Inflammatory macrophage treated with lipopolysaccharide for 4 hours (primary cell): ENCODE measurements around the gene SEC14L1.

Experiments used
- DNase-seq: peaks from one replicate; pipeline ENCODE4 v3.0.0-alpha.2; 2020

SEC14L1 gene

GRCh38 chr17:77164483-77165091, 23.8 kb downstream of the SEC14L1 start:
- DNase-seq, result no peak

- DNase-seq, result no peak
Observed at GRCh38 chr17:77165577-77165976, 24.8 kb downstream of the SEC14L1 start.

- DNase-seq, result no peak
Observed at GRCh38 chr17:77167472-77168306, 26.9 kb downstream of the SEC14L1 start.

GRCh38 chr17:77173104-77173503, 32.3 kb downstream of the SEC14L1 start:
- no peak for DNase-seq

GRCh38 chr17:77174928-77175661, 34.3 kb downstream of the SEC14L1 start:
- DNase-seq, result no peak

- no peak for DNase-seq
Observed at GRCh38 chr17:77177002-77177741, 36.4 kb downstream of the SEC14L1 start.

- DNase-seq, result no peak
Observed at GRCh38 chr17:77178050-77178449, 37.3 kb downstream of the SEC14L1 start.

GRCh38 chr17:77178563-77178962, 37.8 kb downstream of the SEC14L1 start:
- no peak for DNase-seq

GRCh38 chr17:77180503-77181357, 40.0 kb downstream of the SEC14L1 start:
- no peak for DNase-seq

- DNase-seq, result peak; percentile 75
Observed at GRCh38 chr17:77182205-77183172, 41.7 kb downstream of the SEC14L1 start.

GRCh38 chr17:77184474-77184873, 43.7 kb downstream of the SEC14L1 start:
- no peak for DNase-seq

- no peak for DNase-seq
Observed at GRCh38 chr17:77185137-77185536, 44.4 kb downstream of the SEC14L1 start.

GRCh38 chr17:77186141-77186604, 45.4 kb downstream of the SEC14L1 start:
- no peak for DNase-seq

- DNase-seq, result no peak
Observed at GRCh38 chr17:77188084-77189066, 47.6 kb downstream of the SEC14L1 start.

- peak; percentile 31 for DNase-seq
Observed at GRCh38 chr17:77189148-77189547, 48.4 kb downstream of the SEC14L1 start.

GRCh38 chr17:77190576-77190975, 49.8 kb downstream of the SEC14L1 start:
- DNase-seq, result no peak

GRCh38 chr17:77191244-77191643, 50.5 kb downstream of the SEC14L1 start:
- DNase-seq, result no peak

- DNase-seq, result no peak
Observed at GRCh38 chr17:77193653-77194052, 52.9 kb downstream of the SEC14L1 start.

GRCh38 chr17:77194179-77194578, 53.4 kb downstream of the SEC14L1 start:
- no peak for DNase-seq
